NCI-H82 treated with DMSO at 0.1 percent for 48 hours (cell line): Measurements from ENCODE around the gene OMD.
"Not testable (repeated sequence)": the region's sequence is repeated elsewhere in the genome, so short reads cannot be mapped to it uniquely, and the experiment has no call there.

Experiments used
- DNase-seq: peaks from one replicate; lab custom pipeline; 2025; ENCODE audit not compliant: unreplicated experiment; lab: John Stamatoyannopoulos, UW

Gene OMD

GRCh38 chr9:92414566-92414965 is 9.7 kb downstream of the OMD start:
- DNase-seq: no peak

GRCh38 chr9:92411157-92411556 is 13.1 kb downstream of the OMD start:
- not testable (repeated sequence) for DNase-seq

GRCh38 chr9:92408747-92409478 is 15.4 kb downstream of the OMD start:
- no peak for DNase-seq

- no peak for DNase-seq
These were observed 16.5 kb downstream of the OMD start for GRCh38 chr9:92407818-92408217.

- no peak for DNase-seq
These were observed 17.8 kb downstream of the OMD start for GRCh38 chr9:92406477-92406876.

GRCh38 chr9:92405818-92406217 is 18.5 kb downstream of the OMD start:
- no peak for DNase-seq

GRCh38 chr9:92404042-92404836 is 20.0 kb downstream of the OMD start, which contains the start of gene OGN:
Gene OGN (minus strand): TSS chr9:92404578. CDS start chr9:92403407, 1,171 bp downstream.
- DNase-seq: no peak

- DNase-seq: no peak
These were observed 21.2 kb downstream of the OMD start for GRCh38 chr9:92402826-92403745.

GRCh38 chr9:92402360-92402759 is 21.9 kb downstream of the OMD start:
- no peak for DNase-seq

- DNase-seq: no peak
These were observed 26.4 kb downstream of the OMD start for GRCh38 chr9:92397853-92398252.

GRCh38 chr9:92395617-92396016 is 28.7 kb downstream of the OMD start:
- no peak for DNase-seq

- no peak for DNase-seq
These were observed 30.6 kb downstream of the OMD start for GRCh38 chr9:92393686-92394085.

- DNase-seq: no peak
These were observed 31.6 kb downstream of the OMD start for GRCh38 chr9:92392690-92393089.

- DNase-seq: no peak
These were observed 38.3 kb downstream of the OMD start for GRCh38 chr9:92385953-92386352.

- no peak for DNase-seq
These were observed 38.8 kb downstream of the OMD start for GRCh38 chr9:92385477-92385876.

- no peak for DNase-seq
These were observed 39.3 kb downstream of the OMD start for GRCh38 chr9:92385001-92385400.

GRCh38 chr9:92384375-92384774 is 39.9 kb downstream of the OMD start:
- no peak for DNase-seq

- DNase-seq: no peak
These were observed 42.5 kb downstream of the OMD start for GRCh38 chr9:92381775-92382174.

- no peak for DNase-seq
These were observed 43.7 kb downstream of the OMD start for GRCh38 chr9:92380603-92381002.

GRCh38 chr9:92378865-92379560 is 45.3 kb downstream of the OMD start:
- DNase-seq: no peak

GRCh38 chr9:92377876-92378275 is 46.4 kb downstream of the OMD start:
- DNase-seq: no peak
